Measurements from ENCODE around the gene CCDC137. TPM values are rescaled to one million over a fixed set of nuclear protein-coding genes. Genes with fewer than 3 reads are reported as not detected.
"Not testable (repeated sequence)": the region's sequence is repeated elsewhere in the genome, so short reads cannot be mapped to it uniquely, and the experiment has no call there.

The CCDC137 gene
- total RNA-seq, 1 donor from 2014 or later = 33.8 TPM

DNA sequence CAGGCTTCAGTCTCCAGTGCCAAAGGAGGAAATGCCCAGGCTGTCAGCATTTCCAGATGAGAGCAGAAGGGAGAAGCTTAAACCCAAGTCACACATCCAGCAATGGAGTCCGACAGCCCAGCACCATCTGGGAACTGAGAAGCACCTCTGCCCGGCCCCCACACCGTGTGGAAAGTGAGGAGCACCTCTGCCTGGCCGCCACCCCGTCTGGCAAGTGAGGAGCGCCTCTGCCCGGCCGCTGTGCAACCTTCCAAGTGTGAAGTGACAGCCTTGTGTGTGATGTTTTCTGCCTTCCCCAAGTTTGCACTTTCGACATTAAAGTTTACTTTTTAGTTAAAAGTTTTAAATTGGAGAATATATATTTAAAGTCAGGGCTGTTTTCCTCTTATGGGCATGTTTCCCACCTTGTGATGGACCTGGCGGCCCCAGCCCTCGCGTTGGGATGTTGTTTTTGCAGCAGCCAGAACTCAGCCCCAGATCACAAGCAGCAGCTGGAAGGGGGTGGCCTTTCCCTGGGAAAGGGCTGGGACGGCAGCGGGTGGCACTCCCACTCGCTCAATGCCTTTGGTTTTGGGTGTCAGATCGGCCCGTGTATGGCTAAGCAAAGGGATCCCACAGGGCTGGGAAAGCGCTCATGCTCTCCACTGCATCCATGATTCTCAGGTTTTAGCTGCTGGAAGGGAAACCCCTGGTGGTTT is 7.2 kb downstream of the CCDC137 start:
- peaks cover 2% of the 10 kb centered on the region for H3K4me1 Mint-ChIP-seq (ENCODE audit: low read depth, unreplicated experiment)
- H3K36me3 Mint-ChIP-seq (ENCODE audit: unreplicated experiment) = no peaks in the 10 kb centered on the region
- TF ChIP-seq, protein P1, sequence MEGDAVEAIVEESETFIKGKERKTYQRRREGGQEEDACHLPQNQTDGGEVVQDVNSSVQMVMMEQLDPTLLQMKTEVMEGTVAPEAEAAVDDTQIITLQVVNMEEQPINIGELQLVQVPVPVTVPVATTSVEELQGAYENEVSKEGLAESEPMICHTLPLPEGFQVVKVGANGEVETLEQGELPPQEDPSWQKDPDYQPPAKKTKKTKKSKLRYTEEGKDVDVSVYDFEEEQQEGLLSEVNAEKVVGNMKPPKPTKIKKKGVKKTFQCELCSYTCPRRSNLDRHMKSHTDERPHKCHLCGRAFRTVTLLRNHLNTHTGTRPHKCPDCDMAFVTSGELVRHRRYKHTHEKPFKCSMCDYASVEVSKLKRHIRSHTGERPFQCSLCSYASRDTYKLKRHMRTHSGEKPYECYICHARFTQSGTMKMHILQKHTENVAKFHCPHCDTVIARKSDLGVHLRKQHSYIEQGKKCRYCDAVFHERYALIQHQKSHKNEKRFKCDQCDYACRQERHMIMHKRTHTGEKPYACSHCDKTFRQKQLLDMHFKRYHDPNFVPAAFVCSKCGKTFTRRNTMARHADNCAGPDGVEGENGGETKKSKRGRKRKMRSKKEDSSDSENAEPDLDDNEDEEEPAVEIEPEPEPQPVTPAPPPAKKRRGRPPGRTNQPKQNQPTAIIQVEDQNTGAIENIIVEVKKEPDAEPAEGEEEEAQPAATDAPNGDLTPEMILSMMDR (IDR thresholded peaks at IDR 0.05; ENCODE audit: partially characterized antibody, unreplicated experiment) = no peak
- H3K9me3 Mint-ChIP-seq (ENCODE audit: unreplicated experiment) = no peaks in the 10 kb centered on the region
- DNase-seq = no peak
- no peak overlapping the region for H3K27ac Mint-ChIP-seq (ENCODE audit: unreplicated experiment)
- H3K4me3 Mint-ChIP-seq (ENCODE audit: unreplicated experiment) = no peak overlapping the region
- H3K27me3 Mint-ChIP-seq (ENCODE audit: unreplicated experiment) = peaks cover 2% of the 10 kb centered on the region

DNA sequence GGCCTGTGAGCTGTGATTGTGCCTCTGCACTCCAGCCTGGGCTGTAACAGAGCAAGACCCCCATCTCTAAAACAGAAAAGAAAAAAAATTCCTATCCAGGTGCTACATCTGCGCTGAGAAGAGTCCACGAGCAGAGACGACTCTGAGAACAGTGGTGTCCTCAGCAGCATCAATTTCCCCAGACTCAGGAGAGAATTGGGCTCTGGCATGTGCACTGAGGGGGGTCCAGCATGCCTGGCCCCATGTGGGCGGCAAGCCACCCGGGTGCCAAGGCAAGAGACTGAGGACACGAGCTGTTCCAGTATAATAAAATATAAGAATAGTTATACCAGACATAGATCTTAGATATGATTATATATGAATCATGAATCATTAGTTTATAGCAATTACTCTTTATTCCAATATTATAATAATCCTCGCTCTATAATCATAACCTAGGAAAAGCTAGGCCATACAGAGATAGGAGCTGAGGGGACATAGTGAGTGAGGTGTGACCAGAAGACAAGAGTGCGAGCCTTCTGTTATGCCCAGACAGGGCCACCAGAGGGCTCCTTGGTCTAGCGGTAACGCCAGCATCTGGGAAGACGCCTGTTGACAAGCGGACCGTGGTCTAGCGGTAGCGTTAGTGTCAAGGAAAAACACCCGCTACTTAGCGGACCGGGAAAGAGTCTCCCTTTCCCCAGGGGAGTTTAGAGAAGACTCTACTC is 9.1 kb downstream of the CCDC137 start:
- TF ChIP-seq, protein P1 (IDR thresholded peaks at IDR 0.05; ENCODE audit: partially characterized antibody, unreplicated experiment) = peak; percentile 68
- not testable (repeated sequence) for H3K9me3 Mint-ChIP-seq (ENCODE audit: unreplicated experiment); H3K27ac Mint-ChIP-seq (ENCODE audit: unreplicated experiment); H3K4me1 Mint-ChIP-seq (ENCODE audit: low read depth, unreplicated experiment); H3K27me3 Mint-ChIP-seq (ENCODE audit: unreplicated experiment); H3K4me3 Mint-ChIP-seq (ENCODE audit: unreplicated experiment); H3K36me3 Mint-ChIP-seq (ENCODE audit: unreplicated experiment)
- DNase-seq = peak; percentile 54

- TF ChIP-seq, protein P1 (IDR thresholded peaks at IDR 0.05; ENCODE audit: partially characterized antibody, unreplicated experiment) = no peak
- Mint-ChIP-seq H3K27ac (ENCODE audit: unreplicated experiment) (no peak overlapping the region), H3K36me3 (ENCODE audit: unreplicated experiment) (no peaks in the 10 kb centered on the region), H3K4me1 (ENCODE audit: low read depth, unreplicated experiment) (peaks cover 2% of the 10 kb centered on the region), H3K4me3 (ENCODE audit: unreplicated experiment) (no peak overlapping the region), H3K27me3 (ENCODE audit: unreplicated experiment) (peaks cover 2% of the 10 kb centered on the region), H3K9me3 (ENCODE audit: unreplicated experiment) (peaks cover 2% of the 10 kb centered on the region)
- DNase-seq = no peak
Observed at GRCh38 chr17:81676906-81677305, 10.4 kb downstream of the CCDC137 start.

DNA sequence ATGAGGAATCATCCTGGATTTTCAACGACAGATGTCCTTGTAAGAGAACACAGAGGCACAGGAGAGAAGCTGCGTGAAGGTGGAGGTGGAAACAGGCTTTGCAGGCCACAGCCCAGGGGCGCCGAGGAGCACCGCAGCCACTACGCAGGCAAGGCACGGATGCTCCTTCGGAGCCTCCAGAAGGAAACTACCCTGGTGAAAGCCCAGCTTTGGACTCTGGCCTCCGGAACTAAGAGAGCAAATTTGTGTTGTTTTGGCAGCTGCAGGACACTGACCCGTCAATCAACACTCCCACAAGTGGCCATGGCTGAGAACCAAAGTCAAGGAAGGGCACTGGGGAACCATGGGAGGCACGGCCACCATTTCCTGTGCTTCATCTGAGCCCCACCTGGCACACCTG is 13.6 kb downstream of the CCDC137 start:
- Mint-ChIP-seq H3K27me3 (ENCODE audit: unreplicated experiment) (peaks cover 4% of the 10 kb centered on the region), H3K9me3 (ENCODE audit: unreplicated experiment) (peaks cover 5% of the 10 kb centered on the region)

More for the DNA sequence above, 13.6 kb downstream of the CCDC137 start:
- no peaks in the 10 kb centered on the region for H3K36me3 Mint-ChIP-seq (ENCODE audit: unreplicated experiment)
- H3K4me3 Mint-ChIP-seq (ENCODE audit: unreplicated experiment) = no peak overlapping the region
- H3K4me1 Mint-ChIP-seq (ENCODE audit: low read depth, unreplicated experiment) = peaks cover 10% of the 10 kb centered on the region
- TF ChIP-seq, protein P1 (IDR thresholded peaks at IDR 0.05; ENCODE audit: partially characterized antibody, unreplicated experiment) = no peak
- H3K27ac Mint-ChIP-seq (ENCODE audit: unreplicated experiment) = no peak overlapping the region
- DNase-seq = no peak
